Measurements from ENCODE around the gene ARHGDIB. TPM values are rescaled to one million over a fixed set of nuclear protein-coding genes. Genes with fewer than 3 reads are reported as not detected.

The ARHGDIB gene
- total RNA-seq, 2 donors from 2014 or later: 0.66 to 0.95 TPM

GRCh38 chr12:14927267-14927666, 34.1 kb downstream of the ARHGDIB start:
- TF ChIP-seq CTCF (conservative IDR thresholded peaks at IDR 0.05): no peak
- Histone ChIP-seq H3K9ac (ENCODE audit: extremely low read depth, low read length, poor library complexity, severe bottlenecking) (no peak overlapping the region), H3K4me3 (ENCODE audit: low read length) (no peak overlapping the region), H3K27me3 (ENCODE audit: control insufficient read depth, insufficient read depth, low read length, poor library complexity, severe bottlenecking) (no peaks in the 10 kb centered on the region), H3K27ac (ENCODE audit: low read depth, low read length) (no peak overlapping the region), H3K9me3 (ENCODE audit: control insufficient read depth, low read length) (no peaks in the 10 kb centered on the region), H3K4me1 (ENCODE audit: control insufficient read depth, insufficient read depth, low read length) (no peaks in the 10 kb centered on the region), H3K36me3 (ENCODE audit: control insufficient read depth, insufficient read depth, low read length) (no peaks in the 10 kb centered on the region)
- H3K4me3 Mint-ChIP-seq: no peak overlapping the region
- H3K27ac Mint-ChIP-seq: no peak overlapping the region
- no peaks in the 10 kb centered on the region for H3K27me3 Mint-ChIP-seq (ENCODE audit: insufficient read depth)
- DNase-seq: no peak
- 75 to 90% methylated on average over 1 of the region's 3 CpGs for WGBS, 2 experiments (ENCODE audit: insufficient coverage in 1 of 2, insufficient read length in 1 of 2)
- no peaks in the 10 kb centered on the region for H3K36me3 Mint-ChIP-seq (ENCODE audit: low read depth)
- no peaks in the 10 kb centered on the region for H3K9me3 Mint-ChIP-seq
- H3K4me1 Mint-ChIP-seq: peaks cover 6% of the 10 kb centered on the region

DNA sequence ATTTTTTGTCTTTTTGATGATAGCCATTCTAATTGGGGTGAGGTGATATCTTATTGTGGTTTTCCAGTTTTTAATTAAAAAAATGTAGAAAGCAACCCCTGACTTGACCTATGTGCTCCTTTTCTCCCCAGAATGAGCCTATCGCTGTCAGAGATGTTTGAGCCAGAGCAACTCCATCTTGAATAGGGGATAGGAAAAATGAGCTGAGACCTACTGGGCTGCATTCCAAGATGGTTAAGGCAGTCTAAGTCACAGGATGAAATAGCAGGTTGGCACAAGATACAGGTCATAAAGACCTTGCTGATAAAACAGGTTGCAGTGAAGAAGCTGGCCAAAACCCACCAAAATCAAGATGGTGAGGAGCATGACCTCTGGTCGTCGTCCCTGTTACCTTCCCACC, 36.9 kb downstream of the ARHGDIB start:
- 97 to 100% methylated on average over 3 of the region's 3 CpGs for WGBS, 2 experiments (ENCODE audit: insufficient coverage in 1 of 2, insufficient read length in 1 of 2)

GRCh38 chr12:14923944-14924343, 37.5 kb downstream of the ARHGDIB start:
- peaks cover 3% of the 10 kb centered on the region for H3K4me1 Mint-ChIP-seq
- 93 to 100% methylated on average over 1 to 2 of the region's 2 CpGs for WGBS, 2 experiments (ENCODE audit: insufficient coverage in 1 of 2, insufficient read length in 1 of 2)
- Histone ChIP-seq H3K27ac (ENCODE audit: low read depth, low read length) (no peak overlapping the region), H3K9me3 (ENCODE audit: control insufficient read depth, low read length) (no peaks in the 10 kb centered on the region), H3K27me3 (ENCODE audit: control insufficient read depth, insufficient read depth, low read length, poor library complexity, severe bottlenecking) (no peaks in the 10 kb centered on the region), H3K36me3 (ENCODE audit: control insufficient read depth, insufficient read depth, low read length) (no peaks in the 10 kb centered on the region), H3K9ac (ENCODE audit: extremely low read depth, low read length, poor library complexity, severe bottlenecking) (no peak overlapping the region), H3K4me3 (ENCODE audit: low read length) (no peak overlapping the region), H3K4me1 (ENCODE audit: control insufficient read depth, insufficient read depth, low read length) (no peaks in the 10 kb centered on the region)
- no peak for TF ChIP-seq CTCF (conservative IDR thresholded peaks at IDR 0.05)
- no peaks in the 10 kb centered on the region for H3K36me3 Mint-ChIP-seq (ENCODE audit: low read depth)
- H3K27me3 Mint-ChIP-seq (ENCODE audit: insufficient read depth): no peaks in the 10 kb centered on the region
- DNase-seq: no peak
- no peak overlapping the region for H3K27ac Mint-ChIP-seq
- H3K4me3 Mint-ChIP-seq: no peak overlapping the region
- H3K9me3 Mint-ChIP-seq: no peaks in the 10 kb centered on the region

More for the DNA sequence above, 36.9 kb downstream of the ARHGDIB start:
- Mint-ChIP-seq H3K27me3 (ENCODE audit: insufficient read depth) (no peaks in the 10 kb centered on the region), H3K27ac (no peak overlapping the region), H3K36me3 (ENCODE audit: low read depth) (no peaks in the 10 kb centered on the region), H3K4me1 (peaks cover 6% of the 10 kb centered on the region), H3K9me3 (no peaks in the 10 kb centered on the region), H3K4me3 (no peak overlapping the region)
- Histone ChIP-seq H3K36me3 (ENCODE audit: control insufficient read depth, insufficient read depth, low read length) (no peaks in the 10 kb centered on the region), H3K4me3 (ENCODE audit: low read length) (no peak overlapping the region), H3K27me3 (ENCODE audit: control insufficient read depth, insufficient read depth, low read length, poor library complexity, severe bottlenecking) (no peaks in the 10 kb centered on the region), H3K9me3 (ENCODE audit: control insufficient read depth, low read length) (no peaks in the 10 kb centered on the region), H3K4me1 (ENCODE audit: control insufficient read depth, insufficient read depth, low read length) (no peaks in the 10 kb centered on the region), H3K27ac (ENCODE audit: low read depth, low read length) (no peak overlapping the region), H3K9ac (ENCODE audit: extremely low read depth, low read length, poor library complexity, severe bottlenecking) (no peak overlapping the region)
- no peak for DNase-seq
- TF ChIP-seq CTCF (conservative IDR thresholded peaks at IDR 0.05): no peak

All from endodermal cell (in vitro differentiated cells).